Measurements from ENCODE around the gene EBLN1. TPM values are rescaled to one million over a fixed set of nuclear protein-coding genes. Genes with fewer than 3 reads are reported as not detected.

EBLN1 gene
- total RNA-seq = not detected

GRCh38 chr10:22217842-22218241 lies at the start of gene EBLN1:
TSS of gene EBLN1 (minus strand) at chr10:22218015. CDS start at chr10:22209983, 8,032 bp downstream.
- intact Hi-C loops (cut with DNase I; ENCODE audit: low total_unique reads) (no loop called here), in situ Hi-C loops (cut with MboI; ENCODE audit: low pct_ligation_motif_present in 1 of 4, low pct_unique_long_range_greater_than_20kb in 1 of 4, low sequenced_read_pairs in 3 of 4) (no loop called here)
- Histone ChIP-seq H3K27ac (no peak within 1 kb of the TSS), H3K9me3 (no peaks in the 10 kb centered on the region), H3K4me3 (no peak within 1 kb of the TSS), H3K36me3 (no peaks in the 10 kb centered on the region), H3K4me1 (no peaks in the 10 kb centered on the region), H3K27me3 (no peaks in the 10 kb centered on the region)
- DNase-seq = no peak
- TF ChIP-seq CTCF (IDR thresholded peaks at IDR 0.05) (no peak), EP300 (IDR thresholded peaks at IDR 0.05; ENCODE audit: low read depth) (no peak), POLR2A (IDR thresholded peaks at IDR 0.05) (no peak), POLR2AphosphoS5 (IDR thresholded peaks at IDR 0.05) (no peak)
- WGBS, 2 donors (ENCODE audit: low coverage in 1 of 2) = 71 to 85% methylated on average over 1 to 7 of the region's 7 CpGs

- no peak overlapping the region for H3K27ac ChIP-seq
- no peak for DNase-seq
- H3K4me1 ChIP-seq = no peaks in the 10 kb centered on the region
- TF ChIP-seq POLR2AphosphoS5 (IDR thresholded peaks at IDR 0.05) (no peak), POLR2A (IDR thresholded peaks at IDR 0.05) (no peak), EP300 (IDR thresholded peaks at IDR 0.05; ENCODE audit: low read depth) (no peak), CTCF (IDR thresholded peaks at IDR 0.05) (no peak)
- no peaks in the 10 kb centered on the region for H3K36me3 ChIP-seq
- H3K9me3 ChIP-seq = no peaks in the 10 kb centered on the region
- in situ Hi-C loops (cut with MboI; ENCODE audit: low pct_ligation_motif_present in 1 of 4, low pct_unique_long_range_greater_than_20kb in 1 of 4, low sequenced_read_pairs in 3 of 4) (loop anchor here in 2 of 4 donors (25.0 kb wide), 1 partner anchor 721 kb away; no protein-coding TSS in a partner anchor), intact Hi-C loops (cut with DNase I; ENCODE audit: low total_unique reads) (no loop called here)
- H3K4me3 ChIP-seq = no peak overlapping the region
- no peaks in the 10 kb centered on the region for H3K27me3 ChIP-seq
- WGBS, 2 donors (ENCODE audit: low coverage in 1 of 2) = 90 to 100% methylated on average over 2 to 4 of the region's 4 CpGs
Measured at GRCh38 chr10:22265839-22266537, 48.2 kb upstream of the EBLN1 start.

GRCh38 chr10:22263106-22263505 lies 45.3 kb upstream of the EBLN1 start:
- H3K27ac ChIP-seq = no peak overlapping the region
- WGBS, 2 donors (ENCODE audit: low coverage in 1 of 2) = 71 to 89% methylated on average over 1 to 2 of the region's 2 CpGs
- no peaks in the 10 kb centered on the region for H3K36me3 ChIP-seq
- intact Hi-C loops (cut with DNase I; ENCODE audit: low total_unique reads) = no loop called here
- H3K4me3 ChIP-seq = no peak overlapping the region
- H3K4me1 ChIP-seq = no peaks in the 10 kb centered on the region
- no peak for DNase-seq
- in situ Hi-C loops (cut with MboI; ENCODE audit: low pct_ligation_motif_present in 1 of 4, low pct_unique_long_range_greater_than_20kb in 1 of 4, low sequenced_read_pairs in 3 of 4) = loop anchor here in 2 of 4 donors (25.0 kb wide), 1 partner anchor 724 kb away; no protein-coding TSS in a partner anchor
- no peaks in the 10 kb centered on the region for H3K27me3 ChIP-seq
- TF ChIP-seq POLR2AphosphoS5 (IDR thresholded peaks at IDR 0.05) (no peak), POLR2A (IDR thresholded peaks at IDR 0.05) (no peak), EP300 (IDR thresholded peaks at IDR 0.05; ENCODE audit: low read depth) (no peak), CTCF (IDR thresholded peaks at IDR 0.05) (no peak)
- no peaks in the 10 kb centered on the region for H3K9me3 ChIP-seq

GRCh38 chr10:22259280-22259679 lies 41.5 kb upstream of the EBLN1 start:
- in situ Hi-C loops (cut with MboI; ENCODE audit: low pct_ligation_motif_present in 1 of 4, low pct_unique_long_range_greater_than_20kb in 1 of 4, low sequenced_read_pairs in 3 of 4) = loop anchor here in 2 of 4 donors (25.0 kb wide), 1 partner anchor 728 kb away; no protein-coding TSS in a partner anchor
- no peaks in the 10 kb centered on the region for H3K4me1 ChIP-seq
- no peak for TF ChIP-seq CTCF (IDR thresholded peaks at IDR 0.05)
- no peak for TF ChIP-seq POLR2A (IDR thresholded peaks at IDR 0.05)
- TF ChIP-seq POLR2AphosphoS5 (IDR thresholded peaks at IDR 0.05) = no peak
- intact Hi-C loops (cut with DNase I; ENCODE audit: low total_unique reads) = loop anchor here (10.0 kb wide), 1 partner anchor 254 kb away; the partner anchor contains the start of gene DNAJC1
- no peaks in the 10 kb centered on the region for H3K9me3 ChIP-seq
- WGBS, 2 donors (ENCODE audit: low coverage in 1 of 2) = 70 to 92% methylated on average over 2 to 3 of the region's 3 CpGs
- no peak overlapping the region for H3K4me3 ChIP-seq
- H3K27me3 ChIP-seq = peaks cover 16% of the 10 kb centered on the region
- no peak for DNase-seq
- H3K27ac ChIP-seq = no peak overlapping the region
- H3K36me3 ChIP-seq = no peaks in the 10 kb centered on the region

All from transverse colon (tissue), 4 donors.